ENCODE data around the gene PTP4A2. TPM values are rescaled to one million over a fixed set of nuclear protein-coding genes. Genes with fewer than 3 reads are reported as not detected.

Gene PTP4A2
- total and polyA plus RNA-seq, 10 of the 15 experiments (the other 5 are each of a cell fraction or from before 2014, with no cell fraction given), result 180 to 909 (median 375) TPM

GRCh38 chr1:31954607-31955283 lies 16.6 kb upstream of the PTP4A2 start (continued):
- TF ChIP-seq SUPT20H (IDR thresholded peaks at IDR 0.05; ENCODE audit: borderline replicate concordance, control insufficient read depth, low read depth, low read length), result no peak
- TF ChIP-seq ZNF384 (IDR thresholded peaks at IDR 0.05; ENCODE audit: borderline replicate concordance, low read depth, low read length), result no peak
- TF ChIP-seq WRNIP1 (IDR thresholded peaks at IDR 0.05; ENCODE audit: borderline replicate concordance, low read depth, low read length), result no peak
- peak; percentile 49 for TF ChIP-seq NR2F1 (conservative IDR thresholded peaks at IDR 0.05)
- no peak for TF ChIP-seq MYC (IDR thresholded peaks at IDR 0.05; ENCODE audit: insufficient read depth, insufficient read length, insufficient replicate concordance, low read length, severe bottlenecking)
- no peak for TF ChIP-seq SMARCA5 (IDR thresholded peaks at IDR 0.05)
- TF ChIP-seq ZSCAN29 (IDR thresholded peaks at IDR 0.05), result no peak
- no peak for TF ChIP-seq ASH2L (IDR thresholded peaks at IDR 0.05; ENCODE audit: borderline replicate concordance, low read depth)
- TF ChIP-seq RELB (IDR thresholded peaks at IDR 0.05; ENCODE audit: low read depth), result peak; percentile 68; the same call in 1 of the 2 replicates
- no peak for TF ChIP-seq NFIC (IDR thresholded peaks at IDR 0.05; ENCODE audit: low read depth, low read length)
- TF ChIP-seq MTA2 (IDR thresholded peaks at IDR 0.05; ENCODE audit: low read depth), result peak; percentile 36; the same call in 1 of the 2 replicates
- no peak for TF ChIP-seq NFYB (IDR thresholded peaks at IDR 0.05; ENCODE audit: insufficient read depth, low read depth, low read length)
- TF ChIP-seq NBN (IDR thresholded peaks at IDR 0.05), result 0 out of 2 replicates have a peak, but pooled peaks have one; percentile 24
- TF ChIP-seq SPI1 (IDR thresholded peaks at IDR 0.05; ENCODE audit: borderline replicate concordance, insufficient read depth, low read depth, low read length), result peak; percentile 87
- TF ChIP-seq ZBED1 (IDR thresholded peaks at IDR 0.05; ENCODE audit: borderline replicate concordance), result no peak
- no peak for TF ChIP-seq CEBPZ (IDR thresholded peaks at IDR 0.05; ENCODE audit: low read depth, low read length)
- no peak for TF ChIP-seq ELK1 (IDR thresholded peaks at IDR 0.05; ENCODE audit: low read depth, low read length)
- no peak for TF ChIP-seq E2F4 (IDR thresholded peaks at IDR 0.05; ENCODE audit: low read depth, low read length)
- no peak for TF ChIP-seq SIX5 (IDR thresholded peaks at IDR 0.05; ENCODE audit: low read depth, low read length, severe bottlenecking)
- peak; percentile 73; the same call in 1 of the 2 replicates for TF ChIP-seq CREM (IDR thresholded peaks at IDR 0.05; ENCODE audit: low read depth)
- no peak for TF ChIP-seq SKIL (IDR thresholded peaks at IDR 0.05; ENCODE audit: low read depth, poor library complexity, severe bottlenecking)

Data from GM12878 (cell line).